GM18517 (cell line): ENCODE data around the gene CLDN16.

ENCODE experiments used
- ATAC-seq: cut with Tn5 transposase; IDR thresholded peaks from one replicate; pipeline ENCODE4 v1.9.1; 2021; ENCODE audit warnings: mild to moderate bottlenecking, moderate library complexity; ENCODE audit not compliant: unreplicated experiment

The CLDN16 gene, protein sequence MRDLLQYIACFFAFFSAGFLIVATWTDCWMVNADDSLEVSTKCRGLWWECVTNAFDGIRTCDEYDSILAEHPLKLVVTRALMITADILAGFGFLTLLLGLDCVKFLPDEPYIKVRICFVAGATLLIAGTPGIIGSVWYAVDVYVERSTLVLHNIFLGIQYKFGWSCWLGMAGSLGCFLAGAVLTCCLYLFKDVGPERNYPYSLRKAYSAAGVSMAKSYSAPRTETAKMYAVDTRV

DNA sequence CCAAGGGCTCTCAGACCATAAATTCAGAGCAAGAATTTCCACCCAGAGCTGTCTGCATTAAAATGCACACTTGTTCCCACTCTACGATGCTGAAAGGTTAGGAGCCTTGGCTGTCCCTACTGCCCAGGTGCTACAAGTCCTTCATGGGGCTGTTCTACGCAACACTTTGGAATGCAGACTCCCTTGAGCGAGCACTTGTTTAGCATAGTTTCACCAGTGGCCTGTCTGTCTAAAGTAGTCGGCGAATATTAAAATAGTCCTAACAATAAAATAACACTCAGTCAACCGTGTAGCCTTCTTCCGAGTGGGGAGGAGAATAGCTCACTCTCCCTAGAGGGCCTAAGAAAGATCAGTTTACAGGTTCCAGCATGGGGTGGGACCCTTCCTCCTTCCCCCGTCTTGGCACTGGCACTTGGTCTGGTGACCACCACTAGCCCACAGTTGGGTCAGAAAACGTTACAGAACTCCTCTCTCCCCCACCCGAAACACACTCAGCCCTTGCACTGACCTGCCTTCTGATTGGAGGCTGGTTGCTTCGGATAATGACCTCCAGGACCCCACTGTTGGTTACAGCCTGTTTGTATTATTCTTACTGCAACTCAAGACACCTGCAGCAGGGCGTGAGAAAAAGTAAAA lies at the start of gene CLDN16:
Gene CLDN16, plus strand, starts transcription at position 586 of the 636 bp plus-strand sequence. CDS start 167 bp downstream, outside the sequence.
- ATAC-seq: no peak

DNA sequence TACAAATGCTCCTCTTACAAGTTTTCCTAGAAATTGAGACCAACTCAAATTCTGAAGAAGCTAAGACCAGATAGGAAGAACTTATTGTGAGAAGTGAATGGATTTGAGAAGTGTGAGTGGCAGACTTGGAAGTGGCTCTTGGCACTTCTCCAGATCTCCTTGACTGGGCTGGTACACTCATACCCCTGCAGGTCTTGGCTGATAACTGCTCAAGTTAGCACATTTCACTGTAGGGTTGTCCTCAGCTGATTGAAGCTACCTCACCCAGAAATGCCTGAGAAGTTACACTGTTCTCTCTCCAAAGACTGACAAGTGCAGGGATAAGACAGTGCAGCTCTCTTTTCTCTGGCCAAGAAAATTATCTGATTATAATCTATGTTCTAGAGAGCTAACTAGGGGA lies 49.2 kb upstream of the CLDN16 start:
- ATAC-seq: no peak

DNA sequence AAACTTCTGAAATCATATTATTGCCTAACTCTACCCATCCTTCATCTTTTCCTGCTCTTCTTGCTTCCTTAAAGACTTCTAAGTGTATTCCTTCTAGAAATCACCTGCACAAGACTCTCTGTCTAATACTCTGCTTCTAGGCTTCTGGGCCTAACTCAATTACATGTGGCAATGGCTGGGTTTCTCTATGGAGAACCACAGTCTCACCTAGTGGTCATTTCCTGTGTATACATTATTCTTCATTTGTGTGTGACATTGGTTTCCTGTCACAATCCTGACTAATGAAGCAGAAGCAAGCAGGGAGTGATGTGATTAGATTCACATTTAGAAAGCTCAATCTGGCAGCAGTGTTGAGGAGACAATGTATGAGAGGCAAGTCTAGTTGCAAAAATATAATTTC lies 48.8 kb upstream of the CLDN16 start:
- no peak for ATAC-seq

DNA sequence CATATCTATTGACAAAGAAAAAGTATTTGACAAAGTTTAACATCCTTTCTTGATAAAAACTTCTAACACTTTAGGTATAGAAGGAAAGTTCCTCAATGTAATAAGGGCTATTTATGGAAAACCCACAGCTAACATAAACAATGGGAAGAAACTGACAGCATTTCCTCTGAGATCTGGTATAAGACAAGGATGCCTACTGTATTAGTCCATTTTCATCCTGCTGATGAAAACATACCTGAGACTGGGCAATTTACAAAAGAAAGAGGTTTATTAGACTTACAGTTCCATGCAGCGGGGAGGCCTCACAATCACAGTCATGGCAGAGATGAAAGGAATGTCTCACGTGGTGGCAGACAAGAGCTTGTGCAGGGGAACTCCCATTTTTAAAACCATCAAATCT lies 47.9 kb upstream of the CLDN16 start:
- ATAC-seq: no peak

DNA sequence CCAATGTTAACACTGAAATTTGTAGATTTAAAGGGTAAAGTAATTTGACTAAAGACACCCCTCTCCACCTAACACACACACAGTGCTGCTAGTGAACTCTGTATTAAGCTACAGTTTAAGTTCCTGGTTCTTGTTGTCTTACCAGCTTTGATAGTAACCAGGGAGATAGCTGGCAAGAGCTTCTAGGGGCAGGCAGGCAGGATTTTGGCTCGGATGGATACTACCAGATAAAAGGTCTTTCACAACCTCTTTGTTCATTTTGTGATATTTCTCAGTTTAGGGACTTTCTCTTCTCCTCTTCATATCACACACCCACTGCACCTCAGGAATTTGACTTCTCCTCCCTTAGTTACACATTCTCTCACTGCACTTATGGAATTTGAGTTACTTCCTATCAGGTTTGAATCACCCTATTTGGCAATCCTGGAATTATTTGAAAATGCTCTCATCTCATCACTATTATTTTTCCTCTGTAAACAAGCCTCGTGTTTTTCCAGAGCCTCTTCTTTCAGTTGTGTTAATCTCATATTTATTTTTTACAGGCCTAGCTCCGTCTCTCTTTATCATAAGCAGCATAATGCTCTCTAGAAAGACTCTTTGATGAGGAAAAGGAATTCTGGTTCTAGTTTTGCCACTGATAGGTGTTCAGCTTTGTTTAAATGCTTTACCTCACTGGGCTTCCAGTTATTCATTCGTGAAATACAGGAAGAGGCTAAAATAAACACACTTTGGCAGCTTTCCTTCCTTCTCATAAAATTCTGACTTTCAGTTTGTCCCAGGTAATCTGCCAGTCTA lies 42.7 kb upstream of the CLDN16 start:
- no peak for ATAC-seq

DNA sequence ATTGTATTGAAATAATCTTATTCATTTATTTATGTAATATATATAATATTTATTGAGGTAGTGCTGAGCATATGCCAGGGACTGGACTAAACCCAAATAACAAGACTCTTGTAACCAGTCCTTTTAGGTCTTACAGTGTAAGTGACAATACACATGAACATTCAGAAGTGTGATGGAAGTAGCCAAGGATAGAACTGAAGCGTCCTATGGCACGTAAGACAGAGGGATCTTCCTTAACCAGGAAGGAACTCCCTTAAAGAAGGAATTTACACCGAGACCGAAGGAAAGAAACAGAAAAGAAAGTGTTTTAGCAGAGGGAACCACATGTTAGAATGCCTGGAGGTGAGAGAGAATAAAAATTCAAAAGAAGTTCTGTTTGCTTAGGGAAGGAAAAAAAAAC lies 42.1 kb upstream of the CLDN16 start:
- ATAC-seq: no peak

DNA sequence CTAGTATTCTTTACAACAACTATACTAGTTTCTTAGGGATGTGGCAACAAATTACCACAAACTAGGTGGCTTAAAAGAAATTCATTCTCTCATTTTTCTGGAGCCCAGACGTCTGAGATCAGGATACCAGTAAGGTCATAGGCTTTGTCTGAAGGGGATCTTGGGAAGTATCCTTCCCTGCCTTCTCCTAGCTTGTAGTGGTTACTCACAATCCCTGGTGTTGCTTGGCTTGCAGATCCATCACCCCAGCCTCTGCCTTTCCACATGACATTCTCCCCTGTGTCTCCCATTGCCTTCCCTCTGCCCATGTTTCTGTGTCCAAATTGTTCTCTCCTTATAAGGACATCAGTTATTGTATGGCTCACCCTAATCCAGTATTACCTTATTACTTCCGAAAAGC lies 41.4 kb upstream of the CLDN16 start:
- no peak for ATAC-seq

DNA sequence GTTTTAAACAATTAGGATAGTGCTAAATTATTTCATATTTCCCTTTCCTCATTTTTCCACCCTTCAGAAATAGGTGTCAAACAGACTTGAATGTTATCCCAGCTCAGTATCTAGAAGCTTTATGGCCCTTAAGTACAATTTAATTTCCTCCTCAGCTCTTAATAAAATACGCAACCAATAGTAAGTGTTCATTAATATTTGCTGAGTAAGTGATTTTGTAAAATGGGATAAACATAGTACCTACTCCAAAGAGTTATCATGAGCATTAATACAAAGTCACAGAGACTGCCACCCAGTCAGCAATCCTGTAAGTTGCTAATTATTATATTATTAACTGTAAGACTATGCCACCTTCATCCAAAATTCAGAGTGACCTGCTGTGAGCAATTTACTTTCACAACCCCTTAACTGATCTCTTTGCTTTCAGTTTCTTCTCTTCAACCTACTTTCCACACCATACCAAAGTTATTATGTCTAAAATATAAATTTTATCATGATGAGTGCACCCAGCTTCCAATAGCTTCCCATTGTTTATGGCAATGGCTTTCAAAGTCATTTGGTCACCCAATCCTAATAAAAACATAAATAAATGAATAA lies 35.0 kb upstream of the CLDN16 start:
- no peak for ATAC-seq

DNA sequence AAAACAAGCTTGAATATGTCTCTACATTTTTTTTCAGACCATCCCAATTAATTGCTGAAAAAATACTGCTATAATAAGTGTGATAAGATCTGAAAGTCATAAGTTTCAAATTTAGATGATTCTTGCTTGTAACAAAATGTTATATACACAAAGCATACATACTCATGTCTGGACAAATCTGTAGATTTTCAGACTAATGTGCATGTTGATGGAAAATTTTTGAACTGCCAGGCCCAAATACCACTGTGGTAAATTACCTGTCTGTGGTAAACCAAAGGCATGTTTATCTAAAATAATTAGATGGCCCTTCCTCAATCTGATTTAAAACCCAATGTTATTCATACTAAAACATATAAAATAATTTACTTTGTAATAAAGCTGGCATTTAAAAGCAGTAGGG lies 31.7 kb upstream of the CLDN16 start:
- ATAC-seq: no peak

DNA sequence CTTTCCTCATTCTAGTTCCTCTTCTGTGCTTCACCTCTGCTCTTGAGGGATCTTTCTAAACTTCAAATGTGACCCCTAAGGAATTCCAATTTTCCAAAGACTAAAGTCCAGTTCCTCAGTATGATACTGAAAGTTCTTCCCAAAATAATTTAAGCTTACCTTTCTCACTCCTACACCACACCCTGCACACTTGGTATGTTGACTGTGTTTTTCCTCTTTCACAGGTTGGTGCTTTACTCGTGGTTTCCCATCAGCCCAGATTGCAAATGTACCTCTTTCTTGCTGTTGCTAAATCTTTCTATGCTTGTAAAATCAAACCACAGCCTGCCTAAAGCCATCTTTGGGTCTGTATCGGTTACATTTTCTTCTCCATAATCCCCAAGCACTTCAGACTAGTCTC lies 30.5 kb upstream of the CLDN16 start:
- ATAC-seq: no peak

DNA sequence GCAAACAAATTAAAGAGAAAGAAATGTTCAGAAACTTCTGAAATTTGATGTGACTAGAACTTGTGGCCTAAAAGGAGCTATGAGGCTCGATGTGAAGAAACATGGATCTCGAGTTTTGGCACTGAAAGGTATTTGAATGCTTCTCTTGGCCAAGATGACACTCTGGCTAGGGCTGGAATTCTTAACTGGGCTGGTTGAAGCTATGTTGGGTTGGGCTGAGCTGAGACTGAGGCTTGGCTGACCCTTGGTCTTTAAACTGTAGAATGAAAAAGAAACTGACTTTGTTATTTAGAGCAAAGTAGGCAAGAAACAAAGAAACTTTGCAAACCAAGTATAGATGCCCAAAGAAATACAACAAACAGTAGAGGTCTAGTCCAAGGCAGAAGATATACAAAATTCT lies 28.1 kb upstream of the CLDN16 start:
- no peak for ATAC-seq

DNA sequence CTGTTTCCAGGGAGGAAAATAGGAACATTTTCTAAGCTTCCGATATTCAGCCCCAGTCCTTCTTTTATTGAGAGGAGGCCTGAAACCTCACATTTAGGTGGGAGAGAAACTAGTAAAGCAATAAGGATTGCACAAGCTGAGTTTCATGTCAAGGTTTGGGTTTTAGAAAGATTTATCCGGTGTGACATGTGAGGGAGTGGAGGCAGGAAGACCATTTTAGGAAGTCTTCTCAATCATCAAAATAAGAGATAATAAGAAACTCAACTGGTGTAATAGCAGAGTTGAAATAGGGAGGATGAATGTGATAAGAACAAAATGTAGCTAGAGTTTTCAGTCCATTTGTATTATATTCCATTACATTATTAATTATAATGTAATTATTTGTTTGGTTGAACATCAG lies 27.7 kb upstream of the CLDN16 start:
- ATAC-seq: no peak

DNA sequence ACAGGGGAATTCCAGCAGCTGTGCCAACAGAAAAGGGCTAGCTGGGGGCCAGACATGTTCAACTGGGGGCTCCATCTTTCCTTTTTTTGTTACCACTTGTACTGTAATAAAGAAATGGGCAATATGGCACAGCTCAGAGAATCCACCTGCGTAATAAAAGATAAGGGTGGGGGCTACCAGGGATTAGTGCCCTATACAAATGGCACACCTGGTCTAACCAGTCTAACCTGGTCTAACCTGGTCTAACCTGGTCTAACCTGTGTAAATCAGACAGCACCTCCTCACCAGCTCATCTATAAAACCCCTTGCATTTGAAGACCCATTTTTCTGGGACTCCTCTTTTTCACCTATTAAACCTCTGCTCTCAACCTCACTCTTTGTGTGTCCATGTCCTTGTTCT lies 26.2 kb upstream of the CLDN16 start:
- ATAC-seq: no peak

DNA sequence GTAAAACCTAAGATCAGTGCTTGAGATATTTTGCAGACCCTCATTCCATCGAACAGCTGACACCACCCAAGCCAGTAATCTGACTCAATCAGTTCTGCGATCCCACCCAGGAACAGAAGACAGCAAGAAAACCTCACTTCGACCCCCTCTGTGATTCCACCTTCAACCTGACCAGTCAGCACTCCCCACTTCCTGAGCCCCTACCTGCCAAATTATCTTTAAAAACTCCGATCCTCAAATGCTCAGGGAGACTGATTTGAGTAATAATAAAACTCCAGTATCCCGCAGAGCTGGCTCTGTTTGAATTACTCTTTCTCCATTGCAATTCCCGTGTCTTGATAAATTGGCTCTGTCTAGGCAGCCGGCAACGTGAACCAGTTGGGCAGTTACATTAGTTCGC lies 25.7 kb upstream of the CLDN16 start:
- no peak for ATAC-seq

DNA sequence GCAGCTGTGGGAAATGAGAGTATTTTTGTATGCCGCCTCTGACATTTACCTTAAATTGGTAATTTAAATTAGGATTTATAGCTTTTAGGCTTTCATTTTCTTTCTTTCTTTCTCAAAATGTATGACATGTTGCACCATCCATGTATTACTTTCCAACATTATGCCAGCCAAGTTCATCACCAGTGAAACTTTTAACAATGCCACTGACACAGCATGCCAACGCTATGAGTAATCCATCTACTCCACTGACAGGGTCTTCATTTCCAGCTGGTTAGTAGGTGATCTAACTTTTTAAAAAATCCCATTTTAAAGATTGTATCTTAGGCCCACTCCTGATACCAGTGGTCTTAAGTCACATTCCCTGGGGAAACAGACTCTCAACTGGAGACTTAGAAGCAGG lies 21.8 kb upstream of the CLDN16 start:
- ATAC-seq: no peak

DNA sequence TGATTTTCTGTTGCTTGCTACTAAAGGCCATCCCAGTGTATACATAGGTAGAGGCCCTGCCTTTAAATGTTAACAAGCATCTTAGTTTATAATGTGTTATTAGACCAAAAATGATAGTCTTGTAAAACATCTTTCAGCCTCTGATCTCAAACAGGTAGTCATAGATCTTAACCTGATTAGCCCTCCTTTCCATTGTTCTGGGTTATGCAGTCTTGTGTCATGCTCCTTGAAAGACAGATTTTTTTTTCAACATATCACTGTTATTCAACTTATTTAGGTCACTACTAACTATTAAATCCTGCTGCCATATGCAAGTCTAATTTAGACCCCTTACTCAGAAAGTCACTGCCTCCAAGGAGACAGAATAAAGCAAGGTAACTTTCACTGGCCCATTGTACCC lies 19.1 kb upstream of the CLDN16 start:
- ATAC-seq: no peak

DNA sequence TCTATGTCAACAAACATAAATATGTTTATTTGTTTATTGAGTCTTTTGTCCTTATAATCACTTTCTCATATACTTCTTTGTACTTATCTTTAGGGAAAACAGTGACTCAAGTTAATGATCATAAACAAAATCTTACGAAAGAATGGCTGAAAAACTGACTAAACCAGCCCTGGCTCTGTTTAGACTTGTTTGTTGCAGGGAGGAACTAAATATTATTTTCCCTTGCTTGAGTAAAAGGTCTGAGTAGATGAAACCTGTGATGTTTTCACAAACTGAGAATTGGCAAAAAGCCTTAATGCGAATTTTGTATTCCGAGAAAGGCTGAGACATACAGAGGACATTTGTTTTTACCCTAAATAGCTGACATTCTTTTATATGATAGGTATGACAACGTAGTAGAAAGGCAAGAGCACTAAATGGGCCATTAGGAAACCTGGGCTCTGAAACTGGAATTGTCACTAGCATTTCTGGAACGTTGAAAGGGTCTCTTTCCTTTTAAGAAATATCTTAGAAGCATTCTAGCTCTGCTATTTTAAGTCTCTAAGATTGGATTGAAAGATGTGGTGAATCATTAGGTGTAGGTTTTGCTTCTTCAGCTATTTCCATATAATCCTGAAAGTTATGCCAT lies 18.2 kb upstream of the CLDN16 start:
- no peak for ATAC-seq

DNA sequence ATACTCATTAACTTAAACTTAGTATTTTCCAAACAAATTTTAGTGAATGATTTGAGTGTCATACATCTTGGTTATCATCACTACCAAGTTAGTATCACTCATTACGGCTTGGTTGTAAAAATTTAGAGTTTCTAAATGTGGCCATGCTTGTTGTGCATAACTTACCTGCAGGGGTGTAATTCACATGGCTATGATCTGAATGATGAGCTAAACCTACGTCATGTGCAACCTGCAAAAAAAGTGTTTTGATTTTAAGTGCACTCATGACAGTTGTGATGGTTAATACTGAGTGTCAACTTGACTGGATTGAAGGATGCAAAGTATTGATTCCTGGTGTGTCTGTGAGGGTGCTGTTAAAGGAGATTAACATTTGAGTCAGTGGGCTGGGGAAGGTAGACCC lies 17.6 kb upstream of the CLDN16 start:
- ATAC-seq: no peak

DNA sequence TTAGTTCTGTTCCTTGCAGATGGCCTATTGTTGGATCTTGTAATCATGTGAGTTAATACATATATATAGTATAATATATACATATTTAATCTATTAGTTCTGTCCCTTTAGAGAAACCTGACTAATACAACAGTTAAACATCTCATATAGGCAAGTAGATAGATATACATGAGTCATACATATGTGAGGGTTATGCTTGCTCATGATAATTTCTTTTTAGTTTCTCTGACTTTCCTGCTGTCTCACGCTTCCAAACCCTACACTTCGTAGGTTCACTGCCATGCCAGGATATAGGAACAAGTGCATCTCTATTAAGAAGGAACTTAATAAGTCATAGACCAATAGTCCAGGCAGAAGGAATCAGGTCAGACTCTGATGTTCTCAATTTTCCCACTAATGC lies 16.8 kb upstream of the CLDN16 start:
- no peak for ATAC-seq

DNA sequence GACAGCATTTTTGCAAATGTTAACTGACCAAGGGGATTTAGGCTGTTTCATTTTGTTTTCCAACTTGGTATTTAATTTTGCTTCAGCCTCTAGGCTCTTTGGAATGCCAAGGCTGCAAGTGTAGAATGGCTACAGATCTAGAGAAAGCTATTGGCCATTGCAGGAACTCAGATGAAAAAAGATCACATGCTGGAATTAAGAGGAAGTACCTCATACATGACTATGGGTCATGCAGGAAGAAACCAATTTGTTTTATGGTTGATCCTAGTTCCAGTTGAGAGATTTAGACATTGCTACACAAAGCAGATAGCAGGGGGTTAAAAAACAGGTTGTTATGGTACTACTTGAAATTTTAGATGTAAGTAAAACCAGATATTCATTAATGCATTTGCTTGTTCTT lies 12.7 kb upstream of the CLDN16 start:
- ATAC-seq: no peak

DNA sequence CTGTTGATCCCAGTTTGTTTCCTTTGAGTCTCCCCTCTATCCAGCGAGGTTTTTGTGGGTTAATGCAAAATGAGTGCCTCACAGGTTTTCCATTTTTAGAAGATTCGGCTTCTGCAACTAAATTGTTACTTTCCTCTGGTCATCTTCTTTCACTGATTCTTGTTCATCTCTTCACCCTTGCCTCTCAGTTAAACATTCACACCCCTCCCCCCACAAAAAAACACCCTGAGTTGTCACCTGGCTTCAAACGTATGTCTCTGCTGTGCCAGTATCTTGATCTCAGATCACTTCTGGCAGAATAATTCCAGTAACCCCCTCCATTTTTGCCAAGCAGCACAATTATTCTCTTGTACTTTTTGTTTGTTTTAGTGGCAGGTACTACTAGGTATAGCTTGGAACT lies 12.3 kb upstream of the CLDN16 start:
- ATAC-seq: no peak
